ENCODE measurements around the gene ZFAND6.

The ZFAND6 gene

GRCh38 chr15:80170596-80170995 is 111.1 kb downstream of the ZFAND6 start:
- DNase-seq (ENCODE audit: low spot score), result no peak

GRCh38 chr15:80171787-80172186 is 112.3 kb downstream of the ZFAND6 start:
- DNase-seq (ENCODE audit: low spot score), result no peak

- no peak for DNase-seq (ENCODE audit: low spot score)
Measured at GRCh38 chr15:80172401-80172800, 112.9 kb downstream of the ZFAND6 start.

- peak; percentile 63 for DNase-seq (ENCODE audit: low spot score)
Measured at GRCh38 chr15:80173022-80173759, 113.7 kb downstream of the ZFAND6 start.

DNA sequence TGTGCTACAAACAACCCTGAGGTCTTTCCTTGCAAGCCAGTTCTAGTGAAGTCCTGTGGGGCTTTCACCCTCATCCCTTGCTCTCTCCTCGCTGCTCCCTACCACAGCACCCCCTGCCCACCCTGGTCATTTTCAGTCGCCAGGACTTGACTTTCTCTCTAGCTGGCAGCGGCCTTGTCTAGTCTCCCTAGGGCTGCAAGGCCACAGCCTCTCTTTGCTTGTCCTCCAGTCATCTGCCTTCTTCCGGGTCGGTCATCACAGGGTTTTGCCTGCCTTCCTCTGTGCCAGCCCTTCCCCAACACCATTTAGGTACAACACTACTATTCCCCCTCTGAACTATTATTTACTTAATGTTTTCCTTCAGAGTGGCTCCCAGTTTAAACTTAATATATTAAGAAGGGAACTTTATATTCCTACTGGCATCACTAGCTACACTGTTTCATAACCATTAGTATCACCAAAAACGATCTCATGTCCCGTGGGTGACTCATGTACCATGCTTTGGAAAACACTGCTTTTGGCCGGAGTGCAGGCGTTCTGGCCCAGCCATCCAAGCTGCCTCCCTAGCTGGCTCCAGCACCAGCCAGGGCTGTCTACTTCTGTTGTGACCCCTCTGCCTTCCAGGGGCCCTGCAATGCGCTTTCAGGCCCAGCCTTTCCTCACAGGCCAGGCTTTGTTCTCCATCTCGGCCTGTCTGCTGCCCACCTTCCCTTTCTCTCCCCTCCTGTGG is 114.7 kb downstream of the ZFAND6 start:
- DNase-seq (ENCODE audit: low spot score), result peak; percentile 71

- DNase-seq (ENCODE audit: low spot score), result no peak
Measured at GRCh38 chr15:80175436-80175835, 116.0 kb downstream of the ZFAND6 start.

GRCh38 chr15:80176443-80176842 is 117.0 kb downstream of the ZFAND6 start:
- no peak for DNase-seq (ENCODE audit: low spot score)

GRCh38 chr15:80177156-80177555 is 117.7 kb downstream of the ZFAND6 start:
- DNase-seq (ENCODE audit: low spot score), result no peak

- peak; percentile 87 for DNase-seq (ENCODE audit: low spot score)
Measured at GRCh38 chr15:80179025-80179759, 119.7 kb downstream of the ZFAND6 start.

- DNase-seq (ENCODE audit: low spot score), result no peak
Measured at GRCh38 chr15:80179935-80180334, 120.5 kb downstream of the ZFAND6 start.

DNA sequence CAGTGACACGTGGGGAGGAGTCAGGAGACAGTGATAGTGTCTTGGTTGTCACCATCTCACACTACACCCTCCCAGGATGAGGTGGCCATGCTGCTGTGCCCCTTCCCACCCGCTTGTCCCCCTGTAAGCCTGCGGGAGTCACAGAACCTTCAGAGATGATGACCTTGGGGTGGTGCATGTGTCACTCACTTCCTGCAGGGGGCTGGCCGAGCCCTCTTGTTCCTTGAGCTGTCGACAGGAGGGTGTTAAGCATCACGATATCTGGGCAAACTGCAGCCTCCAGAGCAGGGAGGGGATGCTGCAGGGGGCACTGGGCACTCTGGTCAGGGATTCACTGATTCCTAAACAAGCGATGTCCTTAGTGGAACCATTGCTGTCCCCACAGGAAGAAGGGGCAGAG is 121.0 kb downstream of the ZFAND6 start:
- DNase-seq (ENCODE audit: low spot score), result no peak

- no peak for DNase-seq (ENCODE audit: low spot score)
Measured at GRCh38 chr15:80180986-80181385, 121.5 kb downstream of the ZFAND6 start.

GRCh38 chr15:80182611-80183261 is 123.3 kb downstream of the ZFAND6 start:
- peak; percentile 80 for DNase-seq (ENCODE audit: low spot score)

- no peak for DNase-seq (ENCODE audit: low spot score)
Measured at GRCh38 chr15:80183306-80183705, 123.8 kb downstream of the ZFAND6 start.

DNA sequence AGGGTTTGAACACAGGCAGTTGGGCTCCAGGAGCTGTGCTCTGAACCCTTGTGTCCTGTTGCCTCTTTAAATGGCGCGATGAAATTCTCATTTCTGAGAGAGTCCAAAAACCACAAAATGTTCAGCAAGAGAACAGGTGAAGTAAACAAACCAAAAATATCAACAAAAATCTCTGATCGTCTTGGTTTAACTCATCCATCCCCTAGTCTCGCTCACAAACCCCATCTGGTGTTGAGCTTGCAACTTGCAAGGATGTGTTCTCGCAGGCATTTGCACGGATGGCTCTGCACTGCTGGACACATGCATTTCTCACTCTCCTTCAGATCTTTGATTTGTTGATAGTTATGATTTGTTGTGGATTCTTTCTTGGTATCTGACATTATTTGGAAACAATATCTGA is 124.4 kb downstream of the ZFAND6 start:
- no peak for DNase-seq (ENCODE audit: low spot score)

DNA sequence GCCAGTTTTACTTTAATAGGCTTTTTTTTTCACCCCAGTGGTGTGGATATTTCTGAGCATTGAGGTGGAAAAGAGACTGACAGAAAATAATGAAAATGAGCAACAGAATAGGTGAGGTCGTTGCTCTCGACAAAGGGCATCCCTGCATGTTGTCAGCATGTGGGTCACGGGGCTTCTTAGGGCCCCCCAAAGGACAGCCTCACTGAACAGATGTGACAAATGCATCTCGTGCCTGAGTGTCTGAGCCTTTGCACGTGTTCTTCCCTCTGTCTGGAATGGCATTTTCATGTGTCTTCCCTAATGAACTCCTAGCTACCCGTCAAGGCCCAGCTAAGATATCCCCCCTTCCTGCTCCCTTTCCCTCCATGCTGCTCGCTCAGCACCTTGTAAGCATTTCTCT is 125.1 kb downstream of the ZFAND6 start:
- no peak for DNase-seq (ENCODE audit: low spot score)

GRCh38 chr15:80185152-80185551 is 125.7 kb downstream of the ZFAND6 start:
- DNase-seq (ENCODE audit: low spot score), result no peak

GRCh38 chr15:80186066-80186465 is 126.6 kb downstream of the ZFAND6 start:
- DNase-seq (ENCODE audit: low spot score), result no peak

- DNase-seq (ENCODE audit: low spot score), result no peak
Measured at GRCh38 chr15:80186597-80186996, 127.1 kb downstream of the ZFAND6 start.
